SJSA1 (cell line): Measurements from ENCODE around the gene BABAM2. TPM values are rescaled to one million over a fixed set of nuclear protein-coding genes. Genes with fewer than 3 reads are reported as not detected.

Experiments used
- DNase-seq, 2 experiments: peaks; one replicate each; pipeline ENCODE4 v3.0.0-alpha.2; 2015 to 2020; ENCODE audit warnings: low spot score in 2 of 2, low read depth in 1 of 2
- H3K27ac ChIP-seq: fragments of 250-450 bp; sonication (Bioruptor Pico); 2 replicates; pipeline ENCODE4 v1.5.1; 2020; ENCODE audit warnings: mild to moderate bottlenecking, moderate library complexity
- H3K27me3 ChIP-seq: fragments of 250-450 bp; sonication (Bioruptor Pico); replicated peaks from 2 replicates; pipeline ENCODE4 v1.5.1; 2020; ENCODE audit warnings: mild to moderate bottlenecking, moderate library complexity
- H3K36me3 ChIP-seq: fragments of 250-450 bp; sonication (Bioruptor Pico); 2 replicates; pipeline ENCODE4 v1.5.1; 2020; ENCODE audit warnings: mild to moderate bottlenecking
- H3K4me1 ChIP-seq: fragments of 250-450 bp; sonication (Bioruptor Pico); replicated peaks from 2 replicates; pipeline ENCODE4 v1.6.1; 2021; ENCODE audit warnings: mild to moderate bottlenecking
- H3K4me3 ChIP-seq: fragments of 250-450 bp; sonication (Bioruptor Pico); 2 replicates; pipeline ENCODE4 v1.5.1; 2020; ENCODE audit warnings: mild to moderate bottlenecking
- H3K9me3 ChIP-seq: fragments of 250-450 bp; sonication (Bioruptor Pico); replicated peaks from 2 replicates; pipeline ENCODE4 v1.5.1; 2020; ENCODE audit warnings: mild to moderate bottlenecking
- total RNA-seq: library from RNA; depleted of rRNA; stranded (reverse); fragments of >200 nt; shearing (Covaris generic); gene quantifications from 2 replicates; pipeline ENCODE4 v1.2.3, GENCODE V29; 2014

The BABAM2 gene
- total RNA-seq, 1 experiment from 2014 or later = 24.6 TPM

GRCh38 chr2:28311660-28312249, 421.2 kb downstream of the BABAM2 start:
- Histone ChIP-seq H3K36me3 (no peaks in the 10 kb centered on the region), H3K27ac (no peak overlapping the region), H3K4me3 (no peak overlapping the region), H3K4me1 (0 out of 2 replicates have a peak, but pooled peaks cover 4% of the 10 kb centered on the region), H3K27me3 (no peaks in the 10 kb centered on the region), H3K9me3 (no peaks in the 10 kb centered on the region)
- no peak for DNase-seq

GRCh38 chr2:28312307-28313219, 422.0 kb downstream of the BABAM2 start:
- no peak for DNase-seq
- Histone ChIP-seq H3K4me3 (no peak overlapping the region), H3K36me3 (no peaks in the 10 kb centered on the region), H3K9me3 (no peaks in the 10 kb centered on the region), H3K4me1 (0 out of 2 replicates have a peak, but pooled peaks cover 4% of the 10 kb centered on the region), H3K27ac (no peak overlapping the region), H3K27me3 (no peaks in the 10 kb centered on the region)

GRCh38 chr2:28313220-28313784, 422.8 kb downstream of the BABAM2 start:
- Histone ChIP-seq H3K4me3 (no peak overlapping the region), H3K4me1 (peaks cover 7% of the 10 kb centered on the region), H3K27ac (no peak overlapping the region), H3K36me3 (no peaks in the 10 kb centered on the region), H3K27me3 (no peaks in the 10 kb centered on the region), H3K9me3 (no peaks in the 10 kb centered on the region)
- DNase-seq = no peak

- Histone ChIP-seq H3K27me3 (no peaks in the 10 kb centered on the region), H3K36me3 (no peaks in the 10 kb centered on the region), H3K9me3 (no peaks in the 10 kb centered on the region), H3K4me3 (no peak overlapping the region), H3K4me1 (peaks cover 14% of the 10 kb centered on the region), H3K27ac (no peak overlapping the region)
- DNase-seq = no peak
Measured at GRCh38 chr2:28314968-28315367, 424.4 kb downstream of the BABAM2 start.

GRCh38 chr2:28316546-28317335, 426.2 kb downstream of the BABAM2 start:
- Histone ChIP-seq H3K27me3 (no peaks in the 10 kb centered on the region), H3K4me3 (no peak overlapping the region)

GRCh38 chr2:28317390-28317789, 426.9 kb downstream of the BABAM2 start:
- H3K27ac ChIP-seq = no peak overlapping the region
- H3K36me3 ChIP-seq = no peaks in the 10 kb centered on the region
- DNase-seq = peak in 1 of 2 experiments; percentile 7
- no peaks in the 10 kb centered on the region for H3K27me3 ChIP-seq
- H3K4me1 ChIP-seq = peaks cover 31% of the 10 kb centered on the region
- H3K4me3 ChIP-seq = no peak overlapping the region
- H3K9me3 ChIP-seq = no peaks in the 10 kb centered on the region

More at GRCh38 chr2:28316546-28317335, 426.2 kb downstream of the BABAM2 start:
- H3K4me1 ChIP-seq = peaks cover 26% of the 10 kb centered on the region
- H3K27ac ChIP-seq = no peak overlapping the region
- no peaks in the 10 kb centered on the region for H3K36me3 ChIP-seq
- peak in 1 of 2 experiments; percentile 23 for DNase-seq
- no peaks in the 10 kb centered on the region for H3K9me3 ChIP-seq

GRCh38 chr2:28318023-28318422, 427.5 kb downstream of the BABAM2 start:
- H3K36me3 ChIP-seq = no peaks in the 10 kb centered on the region
- no peak overlapping the region for H3K4me3 ChIP-seq
- H3K4me1 ChIP-seq = peaks cover 29% of the 10 kb centered on the region
- no peaks in the 10 kb centered on the region for H3K27me3 ChIP-seq
- H3K27ac ChIP-seq = no peak overlapping the region
- peak in 1 of 2 experiments; percentile 21 for DNase-seq
- H3K9me3 ChIP-seq = no peaks in the 10 kb centered on the region

- H3K4me1 ChIP-seq = peaks cover 29% of the 10 kb centered on the region
- H3K27me3 ChIP-seq = no peaks in the 10 kb centered on the region
- no peaks in the 10 kb centered on the region for H3K9me3 ChIP-seq
- DNase-seq = peak; percentile 13 to 41
- no peaks in the 10 kb centered on the region for H3K36me3 ChIP-seq
- no peak overlapping the region for H3K27ac ChIP-seq
- H3K4me3 ChIP-seq = no peak overlapping the region
Measured at GRCh38 chr2:28318462-28319117, 428.1 kb downstream of the BABAM2 start.

GRCh38 chr2:28319118-28320008, 428.8 kb downstream of the BABAM2 start:
- no peak overlapping the region for H3K27ac ChIP-seq
- no peaks in the 10 kb centered on the region for H3K27me3 ChIP-seq
- H3K36me3 ChIP-seq = no peaks in the 10 kb centered on the region
- H3K9me3 ChIP-seq = no peaks in the 10 kb centered on the region
- no peak for DNase-seq
- no peak overlapping the region for H3K4me3 ChIP-seq
- H3K4me1 ChIP-seq = peaks cover 29% of the 10 kb centered on the region

GRCh38 chr2:28320009-28320365, 429.5 kb downstream of the BABAM2 start:
- Histone ChIP-seq H3K27ac (no peak overlapping the region), H3K9me3 (no peaks in the 10 kb centered on the region), H3K27me3 (no peaks in the 10 kb centered on the region), H3K4me3 (no peak overlapping the region), H3K4me1 (peaks cover 29% of the 10 kb centered on the region), H3K36me3 (no peaks in the 10 kb centered on the region)
- no peak for DNase-seq

- Histone ChIP-seq H3K36me3 (no peaks in the 10 kb centered on the region), H3K27ac (no peak overlapping the region), H3K27me3 (no peaks in the 10 kb centered on the region), H3K4me1 (peaks cover 29% of the 10 kb centered on the region), H3K9me3 (no peaks in the 10 kb centered on the region), H3K4me3 (no peak overlapping the region)
- DNase-seq = no peak
Measured at GRCh38 chr2:28320371-28320770, 429.8 kb downstream of the BABAM2 start.

- peak in 1 of 2 experiments; percentile 75 for DNase-seq
- Histone ChIP-seq H3K4me3 (no peak overlapping the region), H3K27me3 (no peaks in the 10 kb centered on the region), H3K36me3 (no peaks in the 10 kb centered on the region), H3K4me1 (peaks cover 29% of the 10 kb centered on the region), H3K9me3 (no peaks in the 10 kb centered on the region), H3K27ac (peak overlapping the region; percentile 48)
Measured at GRCh38 chr2:28321426-28321825, 430.9 kb downstream of the BABAM2 start.
